Endothelial cell (in vitro differentiated cells): ENCODE data around the gene NRP2. TPM values are rescaled to one million over a fixed set of nuclear protein-coding genes. Genes with fewer than 3 reads are reported as not detected.

Experiments
- DNase-seq: peaks from one replicate; pipeline ENCODE4 v3.0.0; 2021; ENCODE audit warnings: low spot score
- H3K27ac Mint-ChIP-seq: one replicate; pipeline ENCODE4 v1.8.0; 2021; ENCODE audit warnings: mixed read lengths, inconsistent platforms; ENCODE audit not compliant: unreplicated experiment
- H3K27me3 Mint-ChIP-seq: one replicate; pipeline ENCODE4 v1.8.0; 2021; ENCODE audit warnings: mild to moderate bottlenecking, moderate library complexity, mixed read lengths, inconsistent platforms; ENCODE audit not compliant: unreplicated experiment
- H3K36me3 Mint-ChIP-seq: one replicate; pipeline ENCODE4 v1.8.0; 2021; ENCODE audit warnings: mild to moderate bottlenecking, low read depth, mixed read lengths, inconsistent platforms; ENCODE audit not compliant: unreplicated experiment
- H3K4me1 Mint-ChIP-seq: one replicate; pipeline ENCODE4 v1.8.0; 2021; ENCODE audit warnings: mild to moderate bottlenecking, mixed read lengths, inconsistent platforms; ENCODE audit not compliant: unreplicated experiment
- H3K4me3 Mint-ChIP-seq: one replicate; pipeline ENCODE4 v1.8.0; 2021; ENCODE audit warnings: mild to moderate bottlenecking, mixed read lengths, inconsistent platforms; ENCODE audit not compliant: unreplicated experiment
- H3K9me3 Mint-ChIP-seq: one replicate; pipeline ENCODE4 v1.8.0; 2021; ENCODE audit warnings: mixed read lengths, inconsistent platforms; ENCODE audit not compliant: unreplicated experiment
- total RNA-seq: library from RNA; stranded (reverse); fragmentation: NEBNext Ultra II Directional; extraction: Animal tissue kit (Norgen Biotek cat#: 25700); gene quantifications from one replicate; pipeline ENCODE4 v1.2.1, GENCODE V29; 2021; ENCODE audit not compliant: unreplicated experiment
- TF ChIP-seq, protein P1 (sequence below): fragments of 200-600 bp; sonication (generic); IDR thresholded peaks from one replicate; pipeline ENCODE4 v1.5.0; 2021; ENCODE audit warnings: antibody characterized with exemption; ENCODE audit not compliant: unreplicated experiment

Gene NRP2
- total RNA-seq, 1 donor from 2014 or later, result 258 TPM

DNA sequence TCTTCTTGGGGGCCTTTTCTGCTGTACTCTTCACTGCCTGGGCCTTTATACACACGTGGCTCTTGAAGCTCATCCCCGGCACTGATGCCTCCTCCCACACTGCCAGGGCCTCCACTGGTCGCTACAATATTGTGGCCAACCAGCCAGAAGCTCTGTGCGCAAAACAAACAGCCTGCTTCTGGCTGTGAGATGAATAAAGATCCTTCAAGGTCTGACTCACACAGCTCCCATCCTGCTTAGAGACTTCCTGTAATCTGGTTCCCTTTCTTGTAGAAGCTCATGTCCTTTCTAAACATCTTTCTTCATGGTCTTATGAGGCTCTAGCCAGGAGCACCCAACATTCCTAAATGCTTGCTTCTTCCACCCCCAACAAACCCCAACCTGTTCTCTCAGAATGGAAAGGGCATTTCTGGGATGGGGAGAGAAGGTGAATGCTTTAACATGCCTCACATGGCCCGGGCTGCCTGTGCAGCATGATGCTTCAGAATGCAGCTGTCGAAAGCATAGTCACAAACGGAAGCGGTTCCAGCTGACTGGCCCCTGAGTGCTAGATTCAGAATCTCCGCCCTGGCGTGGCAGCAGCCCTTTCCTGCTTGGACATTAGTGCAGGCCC, 24.6 kb downstream of the NRP2 start:
- DNase-seq, result peak; percentile 22
- Mint-ChIP-seq H3K27ac (peak overlapping the region; percentile 83), H3K27me3 (peaks cover 13% of the 10 kb centered on the region), H3K36me3 (peaks cover 47% of the 10 kb centered on the region), H3K4me1 (peaks cover 63% of the 10 kb centered on the region), H3K4me3 (peak overlapping the region; percentile 21), H3K9me3 (no peaks in the 10 kb centered on the region)
- TF ChIP-seq, protein P1, sequence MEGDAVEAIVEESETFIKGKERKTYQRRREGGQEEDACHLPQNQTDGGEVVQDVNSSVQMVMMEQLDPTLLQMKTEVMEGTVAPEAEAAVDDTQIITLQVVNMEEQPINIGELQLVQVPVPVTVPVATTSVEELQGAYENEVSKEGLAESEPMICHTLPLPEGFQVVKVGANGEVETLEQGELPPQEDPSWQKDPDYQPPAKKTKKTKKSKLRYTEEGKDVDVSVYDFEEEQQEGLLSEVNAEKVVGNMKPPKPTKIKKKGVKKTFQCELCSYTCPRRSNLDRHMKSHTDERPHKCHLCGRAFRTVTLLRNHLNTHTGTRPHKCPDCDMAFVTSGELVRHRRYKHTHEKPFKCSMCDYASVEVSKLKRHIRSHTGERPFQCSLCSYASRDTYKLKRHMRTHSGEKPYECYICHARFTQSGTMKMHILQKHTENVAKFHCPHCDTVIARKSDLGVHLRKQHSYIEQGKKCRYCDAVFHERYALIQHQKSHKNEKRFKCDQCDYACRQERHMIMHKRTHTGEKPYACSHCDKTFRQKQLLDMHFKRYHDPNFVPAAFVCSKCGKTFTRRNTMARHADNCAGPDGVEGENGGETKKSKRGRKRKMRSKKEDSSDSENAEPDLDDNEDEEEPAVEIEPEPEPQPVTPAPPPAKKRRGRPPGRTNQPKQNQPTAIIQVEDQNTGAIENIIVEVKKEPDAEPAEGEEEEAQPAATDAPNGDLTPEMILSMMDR, result no peak

- H3K4me3 Mint-ChIP-seq, result no peak overlapping the region
- no peak for DNase-seq
- H3K9me3 Mint-ChIP-seq, result no peaks in the 10 kb centered on the region
- H3K27me3 Mint-ChIP-seq, result peaks cover 10% of the 10 kb centered on the region
- H3K27ac Mint-ChIP-seq, result peak overlapping the region; percentile 24
- TF ChIP-seq, protein P1, result no peak
- H3K4me1 Mint-ChIP-seq, result peaks cover 50% of the 10 kb centered on the region
- peaks cover 41% of the 10 kb centered on the region for H3K36me3 Mint-ChIP-seq
Measured at GRCh38 chr2:205708231-205708631, 25.9 kb downstream of the NRP2 start.

DNA sequence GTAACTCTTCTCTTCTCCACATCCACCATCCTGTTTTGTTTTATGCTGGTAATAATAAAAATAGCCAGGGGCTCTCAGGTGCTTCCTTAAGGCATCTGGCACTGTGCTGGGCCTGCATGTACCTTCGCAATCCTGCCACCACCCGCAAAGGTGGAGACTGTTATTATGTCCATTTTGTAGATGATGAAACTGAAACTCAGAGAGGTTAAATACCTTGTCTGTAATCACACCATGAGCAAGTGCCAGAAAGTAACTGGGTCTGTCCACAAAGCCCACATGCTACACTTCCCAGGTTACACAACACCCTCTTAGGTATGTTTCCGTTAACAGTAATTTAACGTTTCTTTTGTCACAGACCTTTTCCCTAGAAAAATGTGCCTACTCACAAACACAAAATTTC, 27.0 kb downstream of the NRP2 start:
- Mint-ChIP-seq H3K4me1 (peaks cover 41% of the 10 kb centered on the region), H3K36me3 (peaks cover 38% of the 10 kb centered on the region), H3K27me3 (peaks cover 10% of the 10 kb centered on the region), H3K9me3 (no peaks in the 10 kb centered on the region), H3K4me3 (no peak overlapping the region), H3K27ac (no peak overlapping the region)
- DNase-seq, result no peak
- TF ChIP-seq, protein P1, result no peak

GRCh38 chr2:205712508-205712907, 30.2 kb downstream of the NRP2 start:
- Mint-ChIP-seq H3K4me1 (peaks cover 18% of the 10 kb centered on the region), H3K4me3 (no peak overlapping the region), H3K9me3 (no peaks in the 10 kb centered on the region), H3K36me3 (peaks cover 35% of the 10 kb centered on the region), H3K27ac (no peak overlapping the region), H3K27me3 (no peaks in the 10 kb centered on the region)
- no peak for DNase-seq
- TF ChIP-seq, protein P1, result no peak

DNA sequence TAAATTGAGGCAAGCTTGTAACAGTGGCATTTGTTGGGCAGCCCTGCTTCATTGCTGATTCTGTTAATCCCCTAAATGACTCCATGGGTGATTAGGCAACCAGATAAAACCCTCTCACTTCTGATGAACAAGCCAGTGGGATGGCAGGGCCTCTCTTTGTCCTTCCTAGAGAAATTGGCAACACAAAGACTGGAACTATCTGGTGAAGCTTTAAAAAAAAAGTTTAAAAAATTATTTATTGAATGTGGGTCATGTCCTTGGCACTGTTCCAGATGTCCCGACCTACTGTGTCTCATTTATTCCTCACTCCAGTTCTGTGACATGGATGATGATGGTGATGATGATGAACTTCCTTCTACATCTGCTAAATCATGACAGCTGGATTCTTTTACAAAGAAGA, 30.8 kb downstream of the NRP2 start:
- TF ChIP-seq, protein P1, result no peak
- Mint-ChIP-seq H3K27me3 (no peaks in the 10 kb centered on the region), H3K9me3 (no peaks in the 10 kb centered on the region), H3K4me1 (peaks cover 20% of the 10 kb centered on the region), H3K27ac (no peak overlapping the region), H3K36me3 (peaks cover 36% of the 10 kb centered on the region), H3K4me3 (no peak overlapping the region)
- no peak for DNase-seq
